Activated gamma-delta T cell treated with anti-CD3 and anti-CD28 coated beads, Interleukin-2, amount 50 U/mL, for 16 hours (primary cell): ENCODE data around the gene BOD1L2.

Experiments used
- DNase-seq: peaks from one replicate; pipeline ENCODE4 v3.0.0-alpha.2; 2020; ENCODE audit warnings: low read depth

Gene BOD1L2

GRCh38 chr18:57150828-57151227, 3.9 kb downstream of the BOD1L2 start:
- DNase-seq: no peak

DNA sequence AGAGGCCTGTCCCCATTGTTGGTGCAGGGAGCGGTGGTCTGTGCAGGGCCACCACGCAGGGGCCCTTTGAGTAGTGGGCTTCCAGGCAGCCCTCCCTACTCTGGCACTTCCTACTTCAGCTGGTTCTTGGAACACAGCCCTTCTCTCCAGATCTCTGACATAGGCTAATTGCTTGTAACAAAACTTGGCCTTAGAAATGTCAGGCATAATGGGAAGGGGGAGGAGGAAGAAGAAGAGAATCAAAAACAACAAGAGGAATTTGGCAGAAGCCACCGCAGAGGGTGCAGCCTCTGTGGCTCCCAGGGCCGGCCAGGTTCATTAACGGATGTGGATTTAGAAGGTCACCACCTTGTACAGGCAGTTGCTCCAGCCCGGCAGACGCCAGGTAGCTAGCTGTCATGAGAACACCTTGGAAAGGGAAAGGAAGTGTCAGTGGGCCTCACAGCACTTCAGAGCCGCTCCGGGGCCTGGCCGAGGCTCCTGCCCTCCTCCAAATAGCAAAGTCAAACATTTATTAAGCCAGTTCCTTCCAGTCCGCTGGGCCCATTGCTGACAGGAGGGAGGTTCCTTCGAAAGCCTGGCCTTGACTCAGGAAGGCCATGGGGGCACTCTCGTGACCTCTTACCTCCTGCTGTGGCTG, 7.4 kb downstream of the BOD1L2 start:
- no peak for DNase-seq

DNA sequence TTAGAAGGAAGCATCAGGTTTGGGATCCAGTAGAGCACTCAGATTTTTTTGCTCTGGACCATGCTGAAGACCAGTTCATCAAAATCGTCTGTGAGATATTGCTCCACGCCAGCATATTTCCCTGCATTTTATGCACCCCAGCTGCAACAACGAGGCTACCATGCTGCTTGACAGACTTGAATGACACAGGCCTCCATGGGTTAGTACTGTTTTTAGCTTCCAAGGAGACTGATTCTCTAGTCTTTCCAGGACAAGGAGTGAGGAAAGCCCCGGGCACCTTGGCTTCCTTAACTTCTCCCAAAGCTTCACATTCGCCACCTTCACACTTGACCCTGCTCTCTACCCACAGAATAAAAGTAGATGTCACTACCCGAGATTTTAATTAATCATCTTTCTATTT, 17.5 kb downstream of the BOD1L2 start:
- no peak for DNase-seq

GRCh38 chr18:57167617-57168308, 20.9 kb downstream of the BOD1L2 start:
- DNase-seq: no peak

DNA sequence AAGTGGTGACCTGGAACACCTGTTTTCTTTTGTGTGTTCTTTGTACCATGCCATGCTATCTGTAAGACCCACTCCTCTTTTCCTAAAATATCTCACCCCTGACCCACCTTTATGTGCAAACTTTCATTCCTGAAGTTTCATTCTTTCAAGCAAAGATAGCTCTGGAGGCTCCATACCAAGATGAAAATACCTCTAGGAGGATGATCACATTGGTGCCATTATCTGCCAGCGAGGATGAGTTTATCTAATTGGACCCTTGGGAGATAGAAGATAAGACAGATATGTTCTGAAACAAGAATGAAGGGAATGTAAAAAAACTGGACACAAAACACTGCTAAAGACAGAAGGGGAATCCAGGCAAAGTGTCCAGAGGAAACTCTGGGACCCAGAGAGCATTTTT, 24.1 kb downstream of the BOD1L2 start:
- no peak for DNase-seq

GRCh38 chr18:57175532-57175931, 28.6 kb downstream of the BOD1L2 start:
- DNase-seq: no peak

GRCh38 chr18:57185434-57185833, 38.5 kb downstream of the BOD1L2 start:
- DNase-seq: no peak

DNA sequence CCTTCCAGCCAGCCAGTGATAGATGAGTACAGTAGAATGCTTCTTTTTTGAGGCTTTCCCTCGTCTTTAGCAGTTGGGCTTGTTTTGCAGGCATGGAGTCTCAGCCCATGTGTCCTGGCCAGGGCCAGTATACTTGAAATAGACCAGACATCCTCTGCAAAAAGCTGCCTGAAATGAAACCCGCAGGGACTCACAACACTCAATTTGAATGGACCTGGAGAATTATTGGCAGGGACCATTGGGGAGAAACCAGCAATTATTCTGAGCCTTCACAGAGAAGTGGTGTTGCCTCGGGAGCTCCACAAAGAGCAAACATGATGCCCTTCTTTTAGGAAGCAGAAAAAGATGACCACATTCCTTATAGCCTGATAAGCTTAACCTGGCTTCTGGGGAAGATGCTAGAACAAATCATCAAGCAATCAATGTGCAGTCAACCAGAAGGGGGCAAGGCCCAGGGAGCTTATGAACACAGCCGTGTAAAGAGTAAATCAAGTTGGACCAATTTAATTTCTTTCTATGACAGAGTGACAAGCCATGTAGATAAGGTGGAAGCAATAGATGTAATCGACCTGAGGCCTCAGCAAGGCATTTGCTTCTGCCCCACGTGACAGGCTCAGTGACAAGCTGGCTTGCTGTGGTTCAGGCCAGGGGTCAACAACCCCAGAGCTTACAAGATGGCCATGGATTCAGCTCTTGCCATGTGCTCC, 42.1 kb downstream of the BOD1L2 start:
- no peak for DNase-seq

DNA sequence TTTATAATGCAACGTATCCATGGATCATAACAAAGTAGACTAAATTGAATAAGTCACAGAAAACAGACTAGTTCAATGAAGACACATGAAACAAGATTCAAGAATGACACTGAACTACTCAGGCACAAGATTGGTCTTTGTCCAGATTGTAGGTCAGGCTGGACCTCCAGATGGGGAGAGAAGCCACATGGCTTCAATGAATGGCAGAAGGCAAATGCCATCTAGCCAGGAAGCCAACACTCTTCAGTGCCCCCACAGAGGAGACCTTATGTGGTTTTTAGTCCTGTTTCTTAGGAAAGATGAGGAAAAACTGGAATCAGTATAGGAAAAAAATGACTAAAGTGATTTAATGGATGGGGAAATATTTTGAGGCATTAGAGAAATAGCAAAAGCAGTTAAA, 43.1 kb downstream of the BOD1L2 start:
- no peak for DNase-seq

DNA sequence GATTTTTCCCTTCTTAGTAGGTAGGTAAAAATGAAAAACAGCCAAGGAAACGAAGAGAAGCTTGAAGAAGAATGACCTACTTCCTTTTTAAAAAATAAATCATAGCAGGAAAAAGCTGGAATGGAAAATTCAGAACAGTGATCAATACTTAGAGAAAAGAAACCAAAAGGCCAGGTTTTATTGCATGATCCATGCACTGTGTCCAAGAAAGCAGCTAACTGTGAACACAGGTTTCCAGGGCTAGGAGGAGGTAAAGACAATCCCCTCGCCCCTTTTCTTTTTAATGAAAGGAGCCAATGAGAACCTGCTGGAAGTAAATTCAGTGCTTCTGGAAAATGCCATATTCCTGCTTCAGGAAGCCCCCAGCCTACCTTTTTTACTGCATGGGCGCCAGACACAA, 47.2 kb downstream of the BOD1L2 start:
- no peak for DNase-seq

DNA sequence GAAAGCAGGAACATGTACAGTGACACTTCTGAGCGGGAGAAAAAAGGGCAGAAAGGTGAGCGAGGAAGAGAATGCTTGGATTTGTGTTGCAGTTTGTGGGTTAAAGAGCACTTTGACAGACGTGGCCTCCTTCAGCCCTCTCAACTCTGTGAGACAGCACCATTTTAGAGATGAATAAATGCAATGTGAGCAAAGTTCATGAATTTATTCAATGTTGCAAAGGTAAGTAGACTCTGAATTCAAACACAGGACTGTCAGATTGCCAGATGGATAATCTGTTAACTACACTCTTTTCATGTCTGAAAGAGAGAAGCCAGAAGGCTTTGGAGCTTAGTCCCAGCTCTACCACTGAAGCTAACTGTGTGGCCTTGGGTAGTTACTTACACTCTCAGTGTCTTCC, 47.7 kb downstream of the BOD1L2 start:
- no peak for DNase-seq

GRCh38 chr18:57195341-57195740, 48.5 kb downstream of the BOD1L2 start:
- DNase-seq: no peak

DNA sequence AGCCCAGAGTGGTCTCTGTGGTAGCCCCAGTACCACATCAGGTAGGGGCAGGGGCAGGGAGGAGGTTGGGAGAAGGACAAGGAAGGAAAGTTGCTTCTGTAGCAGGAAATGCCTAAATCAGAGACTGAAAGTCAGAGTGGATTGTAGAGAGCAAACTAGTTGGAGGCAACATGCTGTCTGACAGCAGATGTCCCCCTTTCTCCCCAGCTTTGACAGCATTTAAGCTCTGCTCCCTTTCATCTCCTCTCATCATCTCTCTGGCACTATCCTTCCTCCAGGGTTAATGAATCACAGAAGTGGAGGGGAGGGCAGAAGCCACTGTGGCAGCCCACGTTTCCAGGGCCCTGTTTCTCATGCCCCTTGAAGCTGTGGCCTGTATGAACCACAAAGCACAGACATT, 50.4 kb downstream of the BOD1L2 start:
- no peak for DNase-seq

DNA sequence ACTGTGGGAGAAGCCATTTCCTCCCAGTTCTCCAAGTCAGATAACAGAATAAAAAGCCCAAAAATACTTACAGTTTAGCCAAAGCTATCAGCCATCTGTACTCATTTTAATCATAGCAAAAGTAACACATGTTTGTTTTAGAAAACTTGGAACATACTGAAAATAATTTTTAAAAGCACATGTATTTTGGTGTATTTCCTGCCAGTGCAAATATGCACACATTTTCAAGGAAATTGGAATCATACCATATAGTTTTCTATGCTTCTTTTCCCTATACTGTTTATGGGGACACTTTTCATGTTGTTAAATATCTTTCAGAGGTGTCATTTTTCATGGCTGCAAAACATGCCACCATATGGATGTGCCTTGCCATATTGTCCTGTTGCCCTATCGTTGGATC, 51.2 kb downstream of the BOD1L2 start:
- DNase-seq: no peak
